Stimulated activated CD8-positive, alpha-beta memory T cell treated with anti-CD3 and anti-CD28 coated beads, Interleukin-4, amount 100 ng/mL, for 1 hour (primary cell): Measurements from ENCODE around the gene TCEA3.

Experiments used
- DNase-seq, 2 donors: peaks; one replicate each; pipeline ENCODE4 v3.0.0-alpha.2; 2020; ENCODE audit warnings: low read depth in 2 of 2, low spot score in 1 of 2

The TCEA3 gene

GRCh38 chr1:23369335-23370013 is 55.1 kb downstream of the TCEA3 start, which contains the start of gene ZNF436:
Gene ZNF436 (minus strand): TSS chr1:23369836. CDS start chr1:23368005, 1,831 bp downstream.
- no peak for DNase-seq

- peak; percentile 62 to 68 for DNase-seq
Measured at GRCh38 chr1:23368562-23369334, 55.8 kb downstream of the TCEA3 start.

GRCh38 chr1:23367791-23368561 is 56.6 kb downstream of the TCEA3 start:
- peak; percentile 94 to 97 for DNase-seq

- DNase-seq, result no peak
Measured at GRCh38 chr1:23367451-23367790, 57.1 kb downstream of the TCEA3 start.

- DNase-seq, result no peak
Measured at GRCh38 chr1:23366598-23366997, 58.0 kb downstream of the TCEA3 start.

- no peak for DNase-seq
Measured at GRCh38 chr1:23366146-23366545, 58.4 kb downstream of the TCEA3 start.

GRCh38 chr1:23362218-23362713 is 62.3 kb downstream of the TCEA3 start:
- no peak for DNase-seq

- no peak for DNase-seq
Measured at GRCh38 chr1:23358310-23358875, 66.2 kb downstream of the TCEA3 start.

- no peak for DNase-seq
Measured at GRCh38 chr1:23357138-23357908, 67.2 kb downstream of the TCEA3 start.

GRCh38 chr1:23356471-23357137 is 67.9 kb downstream of the TCEA3 start:
- no peak for DNase-seq

GRCh38 chr1:23354245-23354644 is 70.3 kb downstream of the TCEA3 start:
- no peak for DNase-seq

- no peak for DNase-seq
Measured at GRCh38 chr1:23352096-23352695, 72.4 kb downstream of the TCEA3 start.

GRCh38 chr1:23345920-23346319 is 78.6 kb downstream of the TCEA3 start:
- DNase-seq, result no peak

- no peak for DNase-seq
Measured at GRCh38 chr1:23344987-23345472, 79.5 kb downstream of the TCEA3 start.

GRCh38 chr1:23344111-23344986 is 80.2 kb downstream of the TCEA3 start, which contains the start of gene HNRNPR:
Gene HNRNPR (minus strand): TSS chr1:23344284. CDS start chr1:23341008, 3,276 bp downstream.
- DNase-seq, result peak; percentile 94 to 97

- peak in 1 of 2 donors; percentile 17 for DNase-seq
Measured at GRCh38 chr1:23343221-23344110, 81.1 kb downstream of the TCEA3 start.

- DNase-seq, result no peak
Measured at GRCh38 chr1:23341931-23342692, 82.4 kb downstream of the TCEA3 start.
